Activated CD4-positive, alpha-beta T cell treated with anti-CD3 and anti-CD28 coated beads, Interleukin-2, amount 50 U/mL, for 4 hours (primary cell): ENCODE results near the gene TBX15.

Source experiments
- DNase-seq, 2 experiments: peaks; one replicate each; pipeline ENCODE4 v3.0.0-alpha.2; 2020

The TBX15 gene

GRCh38 chr1:118988186-118989005 is at the start of gene TBX15:
TBX15 (minus strand) TSS chr1:118988343; CDS start chr1:118987795, 548 bp downstream.
- DNase-seq = no peak

DNA sequence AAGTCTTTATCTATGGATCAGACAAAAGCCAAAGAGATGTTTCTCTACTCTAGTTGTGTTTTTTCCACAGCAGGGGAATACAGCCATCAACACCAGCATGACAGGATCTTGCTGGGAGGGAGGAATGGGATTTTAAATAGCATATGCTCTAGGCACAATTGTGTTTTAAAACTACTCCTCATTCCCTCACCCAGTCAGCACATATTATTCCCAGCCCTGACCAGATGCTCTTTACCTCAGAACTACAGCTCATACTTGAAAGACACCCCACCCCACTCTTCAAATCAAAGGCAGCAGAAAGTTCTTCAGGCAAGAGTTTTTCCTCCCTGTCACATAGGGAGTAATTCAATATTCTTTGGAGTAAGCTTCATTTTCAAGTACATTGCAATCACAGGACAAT is 46.2 kb upstream of the TBX15 start:
- no peak for DNase-seq

DNA sequence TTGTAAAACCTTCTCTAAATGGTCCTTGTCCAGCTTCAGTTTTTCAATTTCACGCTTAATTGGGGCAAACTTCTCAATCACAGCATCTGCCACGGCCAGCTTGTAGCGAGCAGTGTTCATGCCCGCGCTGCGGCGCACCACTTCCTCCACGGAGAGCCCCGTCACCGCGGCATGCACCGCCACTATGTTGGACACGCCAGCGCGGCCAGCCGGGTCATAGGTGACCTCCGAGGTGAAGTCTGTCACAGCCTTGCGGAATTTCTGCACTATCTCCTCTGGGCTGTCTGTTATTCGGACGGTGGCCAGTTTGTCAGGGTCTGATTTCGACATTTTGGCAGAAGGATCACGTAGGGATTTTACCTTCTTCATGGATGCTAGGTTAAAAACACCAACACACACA is 44.8 kb upstream of the TBX15 start:
- no peak for DNase-seq

GRCh38 chr1:119027759-119028158 is 39.6 kb upstream of the TBX15 start:
- DNase-seq = no peak

DNA sequence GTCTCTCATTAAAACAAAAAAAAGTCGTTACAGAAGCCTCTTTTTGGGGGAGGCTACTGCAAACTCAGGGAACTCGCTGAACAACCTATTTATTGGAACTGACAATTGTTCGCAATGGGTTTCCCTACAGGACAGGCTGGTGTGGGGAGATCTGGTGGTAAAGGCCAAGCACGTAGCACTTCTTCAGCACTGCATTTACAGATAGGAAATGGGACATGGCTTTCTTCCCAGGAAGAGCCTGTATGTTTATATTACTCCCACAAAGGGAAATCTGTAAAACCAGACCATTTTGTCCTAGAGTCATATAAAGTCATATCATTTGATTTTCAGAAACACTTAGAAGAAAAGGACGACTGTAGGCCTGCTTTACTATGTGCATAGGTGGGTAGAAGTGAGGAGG is 38.8 kb upstream of the TBX15 start:
- no peak for DNase-seq

GRCh38 chr1:119015547-119015946 is 27.4 kb upstream of the TBX15 start:
- no peak for DNase-seq

DNA sequence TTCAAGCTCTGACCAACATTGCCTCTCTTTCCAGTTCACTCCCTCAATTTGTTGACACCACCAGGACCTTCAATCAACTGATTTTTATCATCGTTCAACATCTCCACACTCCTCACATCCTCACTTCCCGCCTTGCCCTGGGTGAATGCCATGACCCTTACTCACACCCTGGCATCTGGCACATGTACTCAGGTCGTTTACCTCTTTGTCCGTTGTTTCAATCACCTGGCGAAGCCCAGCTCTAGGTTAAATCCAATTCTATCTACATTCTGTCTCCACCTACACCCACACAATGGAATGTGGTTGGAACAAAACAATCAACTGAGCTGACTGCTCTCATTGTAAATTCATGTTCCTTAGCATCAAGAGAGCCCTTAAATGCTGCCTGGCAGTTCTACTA is 24.2 kb upstream of the TBX15 start:
- no peak for DNase-seq

DNA sequence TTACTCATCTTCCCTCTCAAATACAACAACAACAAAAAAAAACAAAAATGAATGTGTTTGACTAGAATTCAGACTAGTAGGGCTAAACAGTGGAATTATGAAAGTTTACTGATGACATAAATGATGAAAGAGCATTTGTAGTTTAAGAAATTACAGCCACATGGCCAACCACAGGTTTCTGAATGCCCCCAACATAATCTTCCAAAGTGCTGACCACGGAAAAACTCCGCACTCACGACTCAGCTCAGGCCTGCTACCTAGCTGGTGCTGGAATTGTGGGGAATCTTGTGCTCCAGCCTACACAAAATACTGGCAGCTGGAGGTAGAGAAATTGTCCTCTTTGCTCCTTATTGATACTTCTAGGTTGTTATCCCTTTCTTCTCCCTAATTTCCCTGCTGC is 23.6 kb upstream of the TBX15 start:
- DNase-seq = no peak

- DNase-seq = no peak
Measured at GRCh38 chr1:119011116-119011515, 23.0 kb upstream of the TBX15 start.

GRCh38 chr1:119010201-119010600 is 22.1 kb upstream of the TBX15 start:
- no peak for DNase-seq

DNA sequence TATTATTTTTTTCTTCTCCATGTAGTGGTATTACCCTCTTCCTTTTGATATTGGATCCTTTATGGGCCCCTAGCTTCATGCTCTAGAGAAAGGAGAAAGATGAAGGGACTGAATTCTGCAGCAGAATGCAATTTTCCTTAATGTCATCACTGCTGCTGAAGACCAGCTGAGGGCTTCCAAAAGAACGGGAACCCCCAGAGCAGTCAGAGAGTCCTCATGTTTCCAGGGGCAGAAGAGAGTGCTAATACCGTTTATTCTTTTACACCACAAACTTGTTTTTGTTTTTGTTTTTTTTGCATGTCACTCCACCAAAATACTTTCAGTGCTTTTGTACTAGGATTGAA is 21.1 kb upstream of the TBX15 start:
- no peak for DNase-seq

DNA sequence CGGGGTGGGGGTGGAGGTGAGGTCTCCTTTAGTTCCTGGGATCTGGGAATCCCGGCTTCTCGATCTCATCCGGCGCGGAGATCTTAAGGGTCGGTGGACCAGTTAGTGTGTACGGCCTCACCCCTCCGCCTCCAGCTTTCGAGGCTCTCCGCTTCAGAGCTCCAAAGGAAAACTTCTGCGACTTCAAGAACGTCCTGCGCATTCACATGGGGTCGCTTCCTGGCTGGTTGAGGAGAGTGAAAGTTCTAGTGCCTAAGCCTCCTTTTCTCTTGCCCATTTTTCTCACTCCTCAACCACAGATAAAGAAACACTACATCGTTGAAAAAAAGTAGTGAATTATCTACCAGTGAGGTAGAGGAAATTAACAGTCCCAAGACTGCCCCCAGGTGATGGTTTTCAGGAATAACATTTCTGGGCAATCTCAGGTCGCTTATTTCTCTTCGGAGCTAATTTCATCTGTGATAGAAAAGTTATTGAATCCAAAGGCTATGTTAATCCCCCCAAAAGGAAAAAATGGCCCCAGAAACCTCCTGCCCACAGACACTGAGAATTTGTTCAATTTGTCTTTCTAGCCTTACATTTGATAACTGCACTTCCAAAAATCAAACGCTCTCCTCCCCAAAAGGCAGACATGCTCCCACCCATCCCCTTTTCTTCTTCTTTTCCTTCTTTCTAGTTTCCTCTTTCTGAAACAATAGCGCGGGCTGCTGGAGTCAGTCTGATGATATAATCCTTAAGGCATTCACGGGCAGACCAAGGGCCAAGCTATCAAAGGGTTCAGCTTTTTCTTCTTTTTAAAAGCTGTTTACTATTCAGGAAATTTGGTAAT is 20.6 kb upstream of the TBX15 start:
- DNase-seq = no peak

GRCh38 chr1:119007670-119008482 is 19.7 kb upstream of the TBX15 start:
- no peak for DNase-seq

GRCh38 chr1:119007339-119007669 is 19.2 kb upstream of the TBX15 start:
- DNase-seq = no peak

- no peak for DNase-seq
Measured at GRCh38 chr1:119006406-119007279, 18.5 kb upstream of the TBX15 start.

DNA sequence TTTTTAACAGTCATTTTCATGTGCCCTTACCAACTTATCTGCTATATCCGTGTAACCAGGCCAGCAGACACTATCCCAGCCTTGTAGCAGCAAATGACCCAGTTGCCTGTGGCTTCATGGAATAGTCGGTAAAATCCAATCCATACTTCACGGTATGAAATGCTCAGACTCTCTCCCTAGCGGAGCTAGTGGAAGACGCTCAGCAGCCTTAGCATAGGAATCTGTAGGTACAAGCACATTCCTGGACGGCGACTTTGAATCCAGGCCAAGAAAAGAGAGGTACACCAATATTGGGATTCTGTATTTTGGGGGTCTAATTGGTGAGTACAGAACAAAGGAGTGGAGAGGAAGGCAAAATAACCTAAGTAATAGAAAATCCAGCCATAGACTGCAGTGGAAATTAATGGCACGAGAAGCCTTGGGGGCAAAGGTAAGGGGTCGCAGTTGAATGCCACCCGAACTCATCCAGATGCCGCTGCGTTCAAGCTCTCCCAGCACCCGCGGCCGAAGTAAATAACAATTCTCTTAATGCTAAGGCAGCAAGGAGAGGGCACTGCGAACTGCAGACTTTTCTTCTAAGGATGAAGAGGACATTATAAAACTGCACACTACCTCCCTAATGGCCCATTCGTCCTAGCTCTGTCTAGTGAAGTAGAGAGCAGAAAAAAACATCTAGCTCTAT is 17.7 kb upstream of the TBX15 start:
- no peak for DNase-seq

DNA sequence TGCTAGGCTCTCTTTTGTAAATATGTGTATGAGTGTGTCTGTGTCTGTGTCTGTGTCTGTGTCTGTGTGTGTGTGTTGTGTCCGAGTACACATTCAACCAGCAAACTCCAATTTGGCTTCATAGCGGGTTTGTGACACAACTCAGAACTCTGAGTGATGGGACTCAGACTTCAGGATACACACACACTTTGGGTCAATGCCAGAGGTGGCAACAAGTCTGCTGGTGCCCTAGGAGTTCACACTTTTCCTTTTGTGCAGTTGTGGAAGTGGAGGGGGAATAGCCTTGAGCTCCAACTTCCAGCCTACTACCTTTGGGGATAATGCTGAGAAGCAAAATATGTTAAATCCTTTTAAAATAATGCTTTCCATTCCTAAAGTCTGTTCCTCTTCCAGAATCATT is 16.6 kb upstream of the TBX15 start:
- DNase-seq = no peak

GRCh38 chr1:119004129-119004527 is 16.0 kb upstream of the TBX15 start:
- no peak for DNase-seq

DNA sequence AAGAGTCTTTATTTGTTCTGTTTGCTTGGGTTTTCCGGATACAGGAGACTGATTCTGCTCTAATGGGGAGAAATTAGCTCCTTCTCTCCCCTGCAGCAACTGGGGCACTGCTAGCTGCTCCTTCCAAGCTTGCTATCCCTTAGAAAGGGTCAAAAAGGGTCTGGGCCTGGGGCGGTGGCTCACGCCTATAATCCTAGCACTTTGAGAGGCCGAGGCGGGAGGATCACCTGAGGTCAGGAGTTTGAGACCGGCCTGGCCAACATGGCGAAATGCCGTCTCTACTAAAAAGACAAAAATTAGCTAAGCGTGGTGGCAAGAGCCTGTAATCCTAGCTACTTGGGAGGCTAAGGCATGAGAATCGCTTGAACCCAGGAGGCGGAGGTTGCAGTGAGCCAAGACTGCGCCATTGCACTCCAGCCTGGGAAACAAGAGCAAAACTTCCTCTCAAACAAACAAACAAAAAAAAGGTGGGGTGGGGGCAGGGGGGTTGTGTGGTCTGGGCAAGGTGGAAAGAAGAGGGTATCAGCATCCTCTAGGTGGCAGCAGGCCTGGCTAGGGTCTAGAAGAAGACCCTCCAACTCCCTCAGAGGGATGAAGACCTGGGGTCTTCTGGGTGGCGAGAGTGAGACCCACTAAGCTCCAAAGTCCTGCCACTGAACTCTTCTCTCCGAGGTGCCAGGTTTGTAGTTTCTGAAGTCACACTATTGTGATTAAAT is 15.4 kb upstream of the TBX15 start:
- DNase-seq = no peak

DNA sequence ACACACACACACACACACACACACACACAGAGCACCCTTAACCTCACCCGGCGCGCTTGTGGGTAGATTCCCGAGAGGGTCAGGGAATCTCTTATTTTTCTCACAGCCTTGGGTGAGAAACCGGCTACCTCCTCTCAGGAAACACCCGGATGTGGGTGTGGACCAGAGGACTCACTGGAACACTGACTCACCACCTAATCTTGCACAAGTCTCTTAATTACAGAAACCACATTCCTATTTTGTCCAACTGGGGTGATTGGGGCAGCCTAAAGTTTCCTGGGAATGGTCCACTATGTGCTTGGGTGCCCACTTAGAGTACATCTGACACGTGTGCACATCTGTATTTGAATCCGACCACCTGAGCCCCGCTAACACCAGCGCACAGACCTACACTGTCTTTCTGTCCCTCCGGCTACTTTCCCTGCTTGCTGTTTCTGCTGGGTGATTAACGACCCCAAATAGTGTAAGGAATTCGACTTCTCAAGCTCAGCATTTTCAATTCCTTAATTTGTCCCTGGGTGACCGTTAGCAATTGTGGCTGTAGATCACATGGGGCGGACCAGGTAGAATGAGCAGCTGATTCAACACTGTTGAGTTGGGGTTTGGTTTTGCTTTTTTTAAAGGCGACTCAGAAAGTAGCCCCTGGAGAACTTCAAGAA is 14.0 kb upstream of the TBX15 start:
- DNase-seq = no peak
